Transverse colon (tissue), 3 donors: ENCODE measurements around the gene TNFSF4.

Source experiments
- CTCF ChIP-seq, 5 experiments: fragments of 200-600 bp in 3 of 5; fragments of 450-650 bp in 2 of 5; sonication (generic) in 3 of 5; IDR thresholded peaks; 1 replicate in 2 of 5; 2 replicates in 3 of 5; pipeline ENCODE4 v1.5.1; 2016 to 2017; ENCODE audit warnings: antibody characterized with exemption in 5 of 5, inconsistent platforms in 3 of 5, mild to moderate bottlenecking in 2 of 5, moderate library complexity in 1 of 5
- POLR2A ChIP-seq: fragments of 450-650 bp; IDR thresholded peaks from one replicate; pipeline ENCODE4 v1.6.1; 2016; ENCODE audit warnings: antibody characterized with exemption, mild to moderate bottlenecking, moderate library complexity

- TF ChIP-seq POLR2A: no peak
- no peak for TF ChIP-seq CTCF (IDR thresholded peaks at IDR 0.05)
Observed at GRCh38 chr1:173148971-173149370, 58.2 kb downstream of the TNFSF4 start.
